Activated CD4-positive, alpha-beta T cell treated with anti-CD3 and anti-CD28 coated beads for 48 hours (primary cell): Measurements from ENCODE around the gene ZNF814.
"Not testable (repeated sequence)": the region's sequence is repeated elsewhere in the genome, so short reads cannot be mapped to it uniquely, and the experiment has no call there.

ENCODE experiments used
- DNase-seq: peaks from one replicate; pipeline ENCODE4 v3.0.0-alpha.2; 2020

The ZNF814 gene

DNA sequence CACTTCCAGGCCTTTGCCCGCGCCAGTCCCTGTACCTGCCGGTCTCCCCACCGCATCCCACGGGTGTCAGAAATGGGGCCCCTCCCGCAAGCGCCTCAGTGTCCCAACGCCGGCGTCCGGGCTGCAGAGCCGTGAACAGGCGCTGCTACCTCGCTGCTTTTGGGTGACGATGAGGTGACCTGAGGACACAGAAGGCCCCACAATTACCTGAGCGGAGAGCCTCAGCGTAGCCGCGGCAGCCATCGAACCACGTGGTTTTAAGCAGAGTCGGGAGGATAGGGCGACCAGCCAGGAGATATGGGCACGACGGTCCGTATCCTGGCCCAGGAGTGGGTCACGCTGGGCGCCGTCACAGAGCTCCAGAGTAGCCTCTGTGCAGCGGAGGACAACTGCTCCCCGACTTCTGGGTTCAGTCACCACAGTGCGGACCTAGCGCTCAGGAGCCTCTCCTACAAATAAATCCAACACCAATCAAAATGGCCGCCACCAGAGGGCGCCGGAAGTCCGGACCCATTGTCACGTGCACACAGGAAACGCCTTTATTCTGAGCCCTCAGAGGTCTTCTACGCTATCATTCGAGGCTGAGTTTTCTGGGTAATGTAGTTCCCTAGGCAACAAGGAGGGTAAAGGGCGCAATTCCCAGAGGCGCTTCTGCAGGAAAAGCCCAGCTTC, at the start of gene ZNF814:
TSS of gene ZNF814 (minus strand) at position 478 of the 672 bp plus-strand sequence. CDS start at position 243, 235 bp downstream.
- peak; percentile 90 for DNase-seq

DNA sequence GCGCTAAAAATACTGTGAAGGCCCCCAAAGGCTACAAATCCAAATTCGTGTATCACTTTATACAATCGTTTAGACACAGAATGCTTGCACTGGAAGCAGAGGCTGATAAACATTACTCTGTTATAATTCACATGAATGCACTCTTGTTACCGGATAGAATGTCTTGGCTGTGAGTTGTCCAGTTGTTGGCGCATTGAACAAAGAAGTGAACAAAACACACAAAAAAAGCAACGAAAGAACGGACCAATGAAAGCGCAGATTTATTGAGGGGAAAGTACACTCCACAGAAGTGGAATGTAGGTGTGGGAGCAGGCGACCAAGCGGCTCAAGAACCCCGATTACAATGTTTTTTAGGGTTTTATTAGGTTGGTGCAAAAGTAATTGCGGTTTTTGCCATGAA, 46.9 kb upstream of the ZNF814 start:
- DNase-seq: no peak

DNA sequence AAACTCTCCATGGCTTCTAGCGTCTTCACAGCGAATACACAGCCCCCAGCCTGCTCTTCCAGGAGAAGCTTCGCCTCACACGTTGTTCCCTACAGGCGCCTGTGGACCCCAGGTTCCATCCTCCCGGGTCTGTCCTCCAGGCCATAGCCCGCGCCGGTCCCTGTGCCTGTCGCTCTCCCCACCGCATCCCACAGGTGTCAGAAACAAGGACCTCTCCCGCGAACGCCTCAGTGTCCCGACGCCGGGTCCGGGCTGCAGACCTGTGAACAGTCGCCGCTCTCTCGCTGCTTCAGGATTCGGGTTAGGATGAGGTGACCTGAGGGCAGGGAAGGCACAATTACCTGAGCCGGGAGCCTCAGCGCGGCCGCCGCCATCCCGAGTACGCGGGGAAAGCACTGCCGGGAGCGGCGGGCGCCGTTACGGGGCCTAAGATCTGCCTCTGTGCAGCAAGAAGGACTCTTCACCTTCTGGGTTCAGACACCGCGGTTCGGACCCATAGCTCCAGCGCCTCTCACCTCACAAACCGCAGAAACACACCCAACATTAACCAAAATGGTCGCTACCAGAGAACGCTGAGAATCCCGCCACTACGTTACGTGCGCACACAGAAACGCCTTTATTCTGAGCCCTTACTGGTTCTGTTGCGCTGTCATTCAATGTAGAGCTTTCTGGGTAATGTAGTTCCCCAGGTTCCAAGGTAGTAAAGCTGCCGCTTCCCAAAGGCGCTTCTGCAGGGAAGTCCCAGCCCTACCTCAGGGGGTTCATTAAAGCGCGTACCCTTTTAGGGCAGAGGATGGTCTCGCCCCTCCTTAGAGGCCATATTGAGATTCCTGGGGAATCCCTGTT, 46.2 kb upstream of the ZNF814 start, which contains the start of gene ZNF418:
TSS of gene ZNF418 (minus strand) at position 583 of the 846 bp plus-strand sequence. CDS start 1,580 bp downstream, outside the sequence.
- DNase-seq: peak; percentile 49

DNA sequence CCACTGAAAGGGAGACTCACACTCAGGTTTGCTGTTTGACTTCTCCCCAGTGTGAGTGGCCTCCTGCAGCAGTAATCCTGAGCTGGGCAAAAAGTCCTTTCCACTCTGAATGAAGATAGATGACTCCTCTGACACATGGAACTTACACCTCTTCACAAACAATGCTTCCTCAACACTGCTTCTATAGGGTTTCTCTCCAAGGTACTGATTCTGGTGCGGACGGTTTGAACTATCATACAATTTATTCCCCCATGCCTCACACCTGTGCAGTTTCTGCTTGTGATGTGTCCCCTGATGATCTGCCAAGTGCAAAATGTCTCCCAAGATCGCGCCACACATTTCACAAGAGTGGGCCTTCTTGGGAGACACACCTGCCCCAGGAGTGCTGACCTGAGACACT, 38.8 kb upstream of the ZNF814 start:
- no peak for DNase-seq

DNA sequence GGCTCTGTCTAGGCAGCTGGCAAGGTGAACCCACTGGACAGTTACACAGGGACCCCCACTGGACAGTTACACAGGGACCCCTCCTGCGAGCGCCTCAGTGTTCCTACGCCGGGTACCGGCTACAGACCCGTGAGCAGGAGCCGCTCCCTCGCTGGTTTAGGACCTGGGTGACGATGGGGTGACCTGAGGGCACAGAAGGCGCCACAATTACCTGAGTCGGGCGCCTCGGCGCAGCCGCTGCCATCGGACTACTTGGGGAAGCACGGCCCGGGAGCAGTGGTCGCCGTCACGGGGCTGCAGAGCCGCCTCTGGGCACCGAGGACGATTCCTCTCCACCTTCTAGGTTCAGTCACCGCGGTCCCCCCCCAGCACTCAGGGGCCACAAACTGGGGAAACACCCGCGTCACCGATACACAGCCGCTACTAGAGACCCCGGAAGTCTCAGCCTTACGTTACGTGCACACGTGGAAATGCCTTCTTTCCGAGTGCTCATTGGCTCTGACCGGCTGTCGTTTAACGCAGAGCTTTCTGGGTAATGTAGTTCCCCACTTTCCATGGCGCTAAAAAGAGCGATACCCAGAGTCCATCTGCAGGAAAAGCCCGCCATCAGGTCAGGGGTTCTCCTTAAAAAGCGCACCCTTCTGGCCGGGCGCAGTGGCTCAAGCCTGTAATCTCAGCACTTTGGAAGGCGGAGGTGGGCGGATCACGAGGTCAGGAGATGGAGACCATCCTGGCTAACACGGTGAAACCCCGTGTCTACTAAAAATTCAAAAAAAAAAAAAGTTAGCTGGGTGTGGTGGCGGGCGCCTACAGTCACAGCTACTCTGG, 27.5 kb upstream of the ZNF814 start, which contains the start of gene ZNF417:
TSS of gene ZNF417 (minus strand) at position 425 of the 828 bp plus-strand sequence. CDS start at position 244, 181 bp downstream.
- DNase-seq: peak; percentile 84

DNA sequence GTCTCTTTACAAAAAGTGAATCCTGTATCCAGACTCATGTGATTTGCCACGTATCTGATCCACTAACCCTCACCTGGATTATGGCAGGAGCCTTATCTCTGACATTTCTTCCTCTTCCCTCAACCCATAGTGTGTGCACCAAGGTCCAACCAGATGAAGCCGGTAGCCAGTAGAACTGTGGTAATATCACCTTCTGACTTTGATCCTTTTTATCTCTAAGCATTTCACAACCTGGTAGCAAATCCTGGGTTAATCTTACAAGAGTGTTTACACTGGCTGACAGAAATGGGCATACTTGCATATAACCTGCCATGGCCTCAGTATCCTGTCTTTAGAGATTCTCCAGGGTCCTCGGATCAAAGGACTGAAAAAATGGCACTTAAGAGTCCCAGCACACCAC, 25.7 kb upstream of the ZNF814 start:
- no peak for DNase-seq

DNA sequence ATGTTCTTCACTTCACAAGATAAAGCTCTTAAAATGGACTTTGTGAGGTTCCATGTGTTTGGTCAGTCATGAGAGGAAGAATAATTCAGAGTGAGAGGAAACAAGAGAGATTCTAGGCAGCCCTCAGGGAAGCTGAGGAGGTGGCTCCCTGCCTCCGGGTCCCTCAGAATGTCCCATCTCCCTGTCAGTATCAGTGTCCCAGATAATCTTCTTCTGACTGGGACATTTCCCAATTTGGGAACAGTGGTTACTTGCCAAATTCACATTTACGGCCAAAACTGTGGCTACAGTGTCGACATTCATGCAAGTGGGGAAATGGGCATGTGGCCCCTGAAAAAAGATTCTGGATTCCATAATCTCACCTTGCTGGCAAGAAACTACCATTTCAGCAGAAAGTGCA, 18.6 kb upstream of the ZNF814 start:
- DNase-seq: no peak

DNA sequence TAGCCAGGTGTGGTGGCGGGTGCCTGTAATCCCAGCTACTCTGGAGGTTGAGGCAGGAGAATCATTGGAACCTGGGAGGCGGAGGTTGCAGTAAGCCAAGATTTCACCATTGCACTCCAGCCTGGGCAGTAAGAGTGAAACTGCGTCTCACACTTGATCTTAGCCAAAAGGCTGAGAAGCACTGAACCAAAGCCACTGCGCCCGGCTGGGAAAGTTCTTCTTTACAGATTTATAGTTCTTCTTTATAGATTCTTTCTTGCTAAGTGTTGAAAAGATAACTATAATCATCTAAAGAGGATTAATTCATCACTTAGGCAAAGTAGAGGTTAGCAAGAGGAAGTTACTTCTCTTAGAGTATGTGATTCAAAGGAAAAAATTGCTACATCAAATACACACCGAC, 16.4 kb upstream of the ZNF814 start:
- no peak for DNase-seq

DNA sequence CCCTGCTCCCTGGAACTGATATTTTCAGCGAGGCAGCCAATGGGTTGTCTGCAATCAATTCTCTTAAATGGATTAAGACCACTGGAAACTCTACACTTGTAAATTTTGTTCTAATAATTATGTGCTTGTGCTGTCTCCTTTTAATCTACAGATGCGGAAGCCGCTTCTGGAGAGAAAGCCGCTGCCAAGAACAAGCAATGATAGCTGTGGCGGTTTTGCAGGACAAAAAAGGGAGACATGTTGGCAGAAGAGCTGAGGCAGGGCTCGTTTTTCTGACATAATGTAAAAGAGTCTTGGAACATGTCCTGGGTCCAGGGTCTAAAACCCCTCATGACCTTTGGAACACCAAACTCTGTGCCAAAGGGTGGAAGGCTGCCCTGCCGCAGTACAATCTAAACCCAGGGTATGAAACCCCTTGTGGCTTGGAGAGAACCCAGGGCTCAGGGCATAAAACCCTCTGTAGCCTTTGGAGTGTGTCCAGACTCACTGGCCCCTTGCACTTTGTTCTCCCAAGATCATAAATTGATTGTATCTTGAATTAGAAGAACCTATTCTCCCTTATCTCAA, 14.9 kb upstream of the ZNF814 start:
- no peak for DNase-seq

DNA sequence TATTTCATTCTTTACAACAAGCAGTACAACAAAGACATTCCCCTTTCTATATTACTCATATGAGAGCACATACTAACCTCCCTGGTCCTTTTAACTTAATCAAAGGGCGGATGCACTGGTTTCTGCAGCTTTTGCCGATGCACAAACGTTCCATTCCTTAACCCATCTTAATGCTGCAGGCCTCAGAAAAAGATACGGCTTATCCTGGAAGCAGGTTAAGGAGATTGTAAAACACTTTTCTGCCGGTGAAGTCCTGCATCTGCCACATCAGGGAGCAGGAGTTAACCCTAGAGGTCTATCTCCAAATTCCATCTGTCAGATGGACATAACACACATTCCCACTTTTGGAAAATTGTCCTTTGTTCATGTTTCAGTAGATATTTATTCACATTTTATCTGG, 11.5 kb upstream of the ZNF814 start:
- DNase-seq: no peak

DNA sequence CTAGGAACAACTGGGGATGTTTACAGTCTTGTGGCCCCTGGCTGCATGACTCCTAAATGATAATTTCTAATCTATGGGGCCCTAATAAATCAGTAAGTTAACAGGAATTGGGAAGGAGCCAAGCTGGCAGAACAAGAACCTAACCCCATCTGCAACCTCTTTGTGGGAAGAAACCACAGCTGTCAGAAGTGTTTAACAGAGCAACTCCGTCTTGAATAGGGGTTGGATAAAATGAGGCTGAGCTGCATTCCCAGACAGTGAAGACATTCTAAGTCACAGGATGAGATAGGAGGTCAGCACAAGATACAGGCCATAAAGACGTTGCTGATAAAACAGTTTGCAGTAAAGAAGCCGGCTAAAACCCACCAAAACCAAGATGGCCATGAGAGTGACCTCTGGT, 1.9 kb upstream of the ZNF814 start:
- not testable (repeated sequence) for DNase-seq

DNA sequence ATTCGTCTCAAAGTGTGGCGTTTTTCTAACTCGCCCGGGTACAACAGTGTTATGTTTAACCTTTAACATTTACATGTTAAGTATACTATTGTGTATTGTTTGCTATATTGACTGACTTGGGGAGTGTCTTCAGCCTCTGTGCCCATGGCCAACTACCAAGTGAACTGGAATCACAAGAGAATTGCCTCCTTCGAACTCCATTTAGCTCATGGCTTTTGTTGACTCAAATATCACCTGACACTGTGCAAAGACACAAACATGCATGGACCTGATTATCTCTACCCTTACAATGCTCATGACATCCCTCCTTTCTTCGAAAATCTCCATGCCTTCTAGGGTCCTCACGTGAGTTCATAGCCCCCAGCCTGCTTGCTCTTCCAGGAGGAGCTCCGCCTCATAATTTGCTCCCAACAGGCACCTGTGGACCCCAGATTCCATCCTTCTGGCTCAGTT, 704 bp downstream of the ZNF814 start:
- DNase-seq: no peak

DNA sequence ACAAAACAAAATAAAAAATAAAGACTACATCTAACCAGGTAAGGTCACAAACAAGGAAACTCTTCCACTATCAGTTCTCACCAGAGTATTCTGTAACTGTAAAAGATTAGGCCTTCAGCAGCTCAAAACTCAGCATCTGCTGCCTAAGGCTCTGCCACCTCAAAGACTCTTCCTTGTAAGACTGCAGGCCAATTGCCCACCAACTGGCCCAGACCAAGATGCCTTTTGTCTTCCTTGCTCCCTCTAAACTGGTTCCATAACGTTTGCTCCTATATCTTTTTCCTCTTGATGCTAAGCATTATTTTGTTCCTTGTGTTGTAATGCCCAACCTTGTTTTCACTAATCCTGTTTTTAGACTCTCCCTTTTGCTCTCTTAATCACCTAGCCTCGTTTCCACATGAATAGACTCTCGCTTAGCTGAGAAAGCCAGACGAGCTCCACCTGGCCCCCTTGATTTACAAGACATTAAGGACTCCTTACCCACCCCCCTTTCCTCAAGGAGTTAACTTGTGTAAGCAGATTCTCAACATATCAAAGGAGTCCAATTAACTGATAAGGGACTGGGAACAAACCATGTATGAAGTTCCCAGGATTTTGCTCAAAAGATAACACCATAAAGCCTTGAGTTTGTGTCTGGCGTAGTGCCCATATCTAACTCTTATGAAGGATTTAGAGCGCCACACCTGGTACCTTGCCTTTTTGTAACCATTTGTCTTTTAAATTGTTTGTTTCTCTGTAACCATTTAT, 1.5 kb downstream of the ZNF814 start:
- DNase-seq: no peak

DNA sequence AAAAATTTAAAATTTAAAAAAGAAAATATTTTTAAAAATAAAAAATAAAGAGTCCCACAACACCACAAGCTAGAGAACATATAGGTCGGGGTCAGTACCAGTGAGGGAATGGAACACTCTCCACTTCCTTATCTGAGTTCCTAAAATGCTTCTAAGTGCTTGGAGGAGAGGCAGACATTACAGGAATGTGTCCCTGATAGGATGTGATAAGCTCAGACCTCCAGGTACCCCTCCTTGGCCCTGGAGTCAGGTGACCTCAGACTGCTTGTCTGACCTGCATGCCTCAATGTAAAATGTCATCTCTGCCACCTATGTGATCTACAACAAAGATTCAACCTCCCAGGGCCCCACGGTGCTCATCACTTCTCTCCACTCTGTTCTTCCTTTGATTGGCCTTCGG, 2.8 kb downstream of the ZNF814 start:
- no peak for DNase-seq

DNA sequence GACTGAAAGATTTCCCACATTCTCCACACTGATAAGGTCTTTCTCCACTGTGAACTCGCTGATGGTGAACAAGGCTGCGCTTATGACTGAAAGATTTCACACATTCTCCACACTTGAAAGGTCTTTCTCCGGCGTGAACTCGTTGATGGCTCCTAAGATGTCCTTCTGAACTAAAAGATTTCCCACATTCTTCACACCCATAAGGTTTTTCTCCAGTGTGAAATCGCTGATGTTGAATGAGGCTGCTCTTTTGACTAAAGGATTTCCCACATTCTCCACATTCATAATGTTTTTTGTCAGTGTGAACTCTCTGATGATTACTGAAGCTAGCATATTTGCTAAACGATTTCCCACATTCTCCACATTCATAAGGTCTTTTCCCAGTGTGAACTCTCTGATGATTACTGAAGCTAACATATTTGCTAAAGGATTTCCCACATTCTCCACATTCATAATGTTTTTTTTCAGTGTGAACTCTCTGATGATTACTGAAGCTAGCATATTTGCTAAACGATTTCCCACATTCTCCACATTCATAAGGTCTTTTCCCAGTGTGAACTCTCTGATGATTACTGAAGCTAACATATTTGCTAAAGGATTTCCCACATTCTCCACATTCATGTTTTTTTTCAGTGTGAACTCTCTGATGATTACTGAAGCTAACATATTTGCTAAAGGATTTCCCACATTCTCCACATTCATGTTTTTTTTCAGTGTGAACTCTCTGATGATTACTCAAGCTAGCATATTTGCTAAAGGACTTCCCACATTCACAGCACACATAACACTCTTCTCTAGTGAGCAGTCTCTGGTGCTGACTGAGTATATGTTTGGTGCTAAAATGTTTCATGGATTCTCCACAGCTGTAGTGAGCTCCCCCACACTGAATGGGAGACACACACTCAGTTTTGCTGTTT, 14.7 kb downstream of the ZNF814 start:
- not testable (repeated sequence) for DNase-seq

DNA sequence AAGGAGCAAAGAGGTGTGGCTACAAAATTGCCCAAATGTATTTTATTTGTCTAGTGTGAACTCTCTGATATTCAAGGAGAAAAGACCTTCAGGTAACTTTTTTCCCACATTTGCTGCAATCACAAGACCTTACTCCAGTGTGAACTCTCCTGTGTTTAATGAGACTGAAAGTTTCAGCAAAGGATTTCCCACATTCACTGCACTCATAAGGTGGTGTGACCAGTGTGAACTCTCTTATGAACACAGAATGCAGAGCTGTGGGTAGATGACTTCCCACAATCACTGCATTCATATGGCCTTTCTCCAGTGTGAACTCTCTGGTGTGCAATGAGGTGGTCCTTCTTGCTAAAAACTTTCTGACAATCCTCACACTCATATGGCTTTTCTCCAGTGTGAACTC, 16.4 kb downstream of the ZNF814 start:
- DNase-seq: no peak

DNA sequence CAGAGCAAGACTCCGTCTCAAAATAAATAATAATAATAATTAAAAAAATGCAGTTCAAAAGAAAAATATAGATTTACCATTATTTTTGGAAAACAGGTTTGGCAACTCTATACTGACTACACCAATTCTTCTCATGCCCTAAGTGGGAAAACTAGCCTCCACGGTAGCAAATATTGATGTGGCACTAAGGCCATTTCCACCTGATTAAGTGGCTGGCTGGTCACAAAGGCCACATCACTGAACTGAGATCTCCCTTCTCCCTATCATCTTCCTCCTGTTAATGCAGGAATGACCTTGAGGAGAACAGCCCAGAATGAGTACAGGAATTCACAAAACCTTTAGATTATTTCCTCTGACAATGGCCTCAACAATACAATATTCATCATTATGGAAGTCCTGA, 18.6 kb downstream of the ZNF814 start:
- DNase-seq: no peak

DNA sequence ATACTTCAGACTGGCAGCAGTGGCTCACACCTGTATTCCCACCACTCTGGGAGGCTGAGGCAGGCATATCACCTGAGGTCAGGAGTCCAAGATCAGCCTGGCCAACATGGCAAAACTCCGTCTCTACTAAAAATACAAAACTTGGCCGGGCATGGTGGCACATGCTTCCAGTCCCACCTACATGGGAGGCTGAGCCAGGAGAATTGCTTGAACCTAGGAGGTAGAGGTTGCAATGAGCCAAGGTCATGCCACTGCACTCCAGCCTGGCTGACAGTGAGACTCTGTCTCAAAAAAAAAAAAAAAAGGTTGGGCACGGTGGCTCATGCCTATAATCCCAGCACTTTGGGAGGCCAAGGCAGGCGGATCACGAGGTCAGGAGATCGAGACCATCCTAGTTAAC, 19.2 kb downstream of the ZNF814 start:
- DNase-seq: not testable (repeated sequence)

DNA sequence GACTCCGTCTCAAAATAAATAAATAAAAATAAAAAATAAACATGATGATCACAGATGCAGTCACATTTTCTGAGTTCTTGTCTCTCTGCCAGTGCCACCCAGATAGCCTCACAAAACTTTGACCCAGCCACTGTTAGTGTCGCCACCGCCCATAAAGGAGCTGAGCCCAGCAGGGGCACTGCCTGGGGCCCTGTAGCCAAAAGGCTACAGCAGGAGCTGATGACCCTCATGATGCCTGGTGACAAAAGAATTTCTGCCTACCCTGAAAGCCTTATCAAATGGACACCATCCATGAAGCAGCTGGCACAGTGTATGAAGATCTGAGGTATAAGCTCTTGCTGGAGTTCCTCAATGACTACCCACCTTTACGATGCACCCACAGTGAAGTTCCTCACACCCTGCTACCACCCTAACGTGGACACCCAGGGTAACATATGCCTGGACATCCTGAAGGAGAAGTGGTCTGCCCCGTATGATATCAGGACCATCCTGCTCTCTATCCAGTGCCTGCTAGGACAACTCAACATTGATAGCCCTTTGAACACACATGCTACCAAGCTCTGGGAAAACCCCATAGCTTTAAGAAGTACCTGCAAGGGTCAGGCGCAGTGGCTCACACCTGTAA, 20.9 kb downstream of the ZNF814 start:
- DNase-seq: no peak

DNA sequence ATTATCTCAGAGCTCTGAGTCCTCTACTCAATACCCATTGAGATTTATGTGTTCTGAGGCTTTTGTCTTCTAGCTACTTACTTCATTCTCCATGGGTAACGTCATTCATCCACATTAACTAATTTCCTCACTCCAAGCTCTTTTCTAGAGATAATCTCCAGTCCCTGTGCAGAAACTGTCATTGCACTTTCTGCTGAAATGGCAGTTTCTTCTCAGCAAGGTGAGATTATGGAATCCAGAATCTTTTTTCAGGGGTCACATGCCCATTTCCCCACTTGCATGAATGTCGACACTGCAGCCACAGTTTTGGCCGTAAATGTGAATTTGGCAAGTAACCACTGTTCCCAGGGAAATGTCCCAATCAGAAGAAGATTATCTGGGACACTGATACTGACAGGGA, 26.5 kb downstream of the ZNF814 start:
- DNase-seq: not testable (repeated sequence)
